GM12878 (cell line): Measurements from ENCODE around the gene ARID3B. TPM values are rescaled to one million over a fixed set of nuclear protein-coding genes. Genes with fewer than 3 reads are reported as not detected.

ENCODE experiments used
- BCL11A ChIP-seq: IDR thresholded peaks from 2 replicates; pipeline ENCODE4 v1.6.1; 2011; ENCODE audit warnings: low read depth, low read length
- ETV6 ChIP-seq, 2 experiments: fragments of 450-650 bp in 1 of 2; IDR thresholded peaks in 1 of 2; conservative IDR thresholded peaks in 1 of 2; 2 replicates each; pipeline ENCODE4 v1.6.1; 2014; ENCODE audit warnings: antibody characterized with exemption in 1 of 2, borderline replicate concordance in 1 of 2, low read depth in 1 of 2, mild to moderate bottlenecking in 1 of 2, moderate library complexity in 1 of 2
- MTA2 ChIP-seq: fragments of 450-650 bp; IDR thresholded peaks from 2 replicates; pipeline ENCODE4 v1.6.1; 2016; ENCODE audit warnings: low read depth, mild to moderate bottlenecking, moderate library complexity
- SMAD1 ChIP-seq: fragments of 450-650 bp; IDR thresholded peaks from 2 replicates; pipeline ENCODE4 v1.6.1; 2018; ENCODE audit warnings: mild to moderate bottlenecking, low read depth; ENCODE audit not compliant: partially characterized antibody
- polyA plus RNA-seq, 11 experiments: library from polyadenylated mRNA; depleted of rRNA in 4 of 11; unstranded in 6 of 11; stranded (reverse) in 5 of 11; fragments of >200 nt; fragmentation: Nextera tagmentation in 4 of 11; fragmentation: Illumina TruSeq in 1 of 11; extraction: Ambion mirVana in 4 of 11; extraction: Trizol in 1 of 11; gene quantifications; 1 replicate in 1 of 11; 2 replicates in 10 of 11; pipeline versions ENCODE4 v1.2.1 to v1.2.3, GENCODE V29; 2011 to 2016; ENCODE audit warnings: inconsistent platforms in 2 of 11, missing spikeins in 2 of 11, low read depth in 1 of 11
- total RNA-seq, 4 experiments: library from RNA; depleted of rRNA in 3 of 4; stranded (reverse); fragments of >200 nt in 3 of 4; fragmentation: Illumina TruSeq in 1 of 4; extraction: Trizol in 1 of 4; gene quantifications; 2 replicates each; pipeline versions ENCODE4 v1.2.1 to v1.2.3, GENCODE V29; 2013 to 2021
- TF ChIP-seq, protein P1 (sequence below): fragments of 450-650 bp; IDR thresholded peaks from 2 replicates; pipeline ENCODE4 v1.6.1; 2017; ENCODE audit warnings: antibody characterized with exemption, mild to moderate bottlenecking, moderate library complexity
- TF ChIP-seq, protein P2 (sequence below): IDR thresholded peaks from 2 replicates; pipeline ENCODE4 v1.6.1; 2011; ENCODE audit warnings: mild to moderate bottlenecking, low read depth, low read length, moderate library complexity; ENCODE audit not compliant: insufficient replicate concordance
- TF ChIP-seq, protein P3 (sequence below): fragments of 450-650 bp; IDR thresholded peaks from 2 replicates; pipeline ENCODE4 v1.6.1; 2017; ENCODE audit warnings: low read depth, mild to moderate bottlenecking, moderate library complexity

Gene ARID3B
- total and polyA plus RNA-seq, 10 of the 15 experiments (the other 5 are each of a cell fraction or from before 2014, with no cell fraction given), result 1.1 to 33.4 (median 24.0) TPM

GRCh38 chr15:74605795-74606150, 64.8 kb downstream of the ARID3B start (continued):
- TF ChIP-seq, protein P1, sequence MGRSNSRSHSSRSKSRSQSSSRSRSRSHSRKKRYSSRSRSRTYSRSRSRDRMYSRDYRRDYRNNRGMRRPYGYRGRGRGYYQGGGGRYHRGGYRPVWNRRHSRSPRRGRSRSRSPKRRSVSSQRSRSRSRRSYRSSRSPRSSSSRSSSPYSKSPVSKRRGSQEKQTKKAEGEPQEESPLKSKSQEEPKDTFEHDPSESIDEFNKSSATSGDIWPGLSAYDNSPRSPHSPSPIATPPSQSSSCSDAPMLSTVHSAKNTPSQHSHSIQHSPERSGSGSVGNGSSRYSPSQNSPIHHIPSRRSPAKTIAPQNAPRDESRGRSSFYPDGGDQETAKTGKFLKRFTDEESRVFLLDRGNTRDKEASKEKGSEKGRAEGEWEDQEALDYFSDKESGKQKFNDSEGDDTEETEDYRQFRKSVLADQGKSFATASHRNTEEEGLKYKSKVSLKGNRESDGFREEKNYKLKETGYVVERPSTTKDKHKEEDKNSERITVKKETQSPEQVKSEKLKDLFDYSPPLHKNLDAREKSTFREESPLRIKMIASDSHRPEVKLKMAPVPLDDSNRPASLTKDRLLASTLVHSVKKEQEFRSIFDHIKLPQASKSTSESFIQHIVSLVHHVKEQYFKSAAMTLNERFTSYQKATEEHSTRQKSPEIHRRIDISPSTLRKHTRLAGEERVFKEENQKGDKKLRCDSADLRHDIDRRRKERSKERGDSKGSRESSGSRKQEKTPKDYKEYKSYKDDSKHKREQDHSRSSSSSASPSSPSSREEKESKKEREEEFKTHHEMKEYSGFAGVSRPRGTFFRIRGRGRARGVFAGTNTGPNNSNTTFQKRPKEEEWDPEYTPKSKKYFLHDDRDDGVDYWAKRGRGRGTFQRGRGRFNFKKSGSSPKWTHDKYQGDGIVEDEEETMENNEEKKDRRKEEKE, result no peak
- no peak for TF ChIP-seq BCL11A
- TF ChIP-seq SMAD1, result no peak
- TF ChIP-seq, protein P2, sequence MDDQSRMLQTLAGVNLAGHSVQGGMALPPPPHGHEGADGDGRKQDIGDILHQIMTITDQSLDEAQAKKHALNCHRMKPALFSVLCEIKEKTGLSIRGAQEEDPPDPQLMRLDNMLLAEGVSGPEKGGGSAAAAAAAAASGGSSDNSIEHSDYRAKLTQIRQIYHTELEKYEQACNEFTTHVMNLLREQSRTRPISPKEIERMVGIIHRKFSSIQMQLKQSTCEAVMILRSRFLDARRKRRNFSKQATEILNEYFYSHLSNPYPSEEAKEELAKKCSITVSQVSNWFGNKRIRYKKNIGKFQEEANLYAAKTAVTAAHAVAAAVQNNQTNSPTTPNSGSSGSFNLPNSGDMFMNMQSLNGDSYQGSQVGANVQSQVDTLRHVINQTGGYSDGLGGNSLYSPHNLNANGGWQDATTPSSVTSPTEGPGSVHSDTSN, result no peak
- TF ChIP-seq MTA2, result no peak
- TF ChIP-seq ETV6 (conservative IDR thresholded peaks at IDR 0.05 in 1 of 2, IDR thresholded peaks at IDR 0.05 in 1 of 2; ENCODE audit: borderline replicate concordance in 1 of 2, low read depth in 1 of 2), result no peak
- TF ChIP-seq, protein P3, sequence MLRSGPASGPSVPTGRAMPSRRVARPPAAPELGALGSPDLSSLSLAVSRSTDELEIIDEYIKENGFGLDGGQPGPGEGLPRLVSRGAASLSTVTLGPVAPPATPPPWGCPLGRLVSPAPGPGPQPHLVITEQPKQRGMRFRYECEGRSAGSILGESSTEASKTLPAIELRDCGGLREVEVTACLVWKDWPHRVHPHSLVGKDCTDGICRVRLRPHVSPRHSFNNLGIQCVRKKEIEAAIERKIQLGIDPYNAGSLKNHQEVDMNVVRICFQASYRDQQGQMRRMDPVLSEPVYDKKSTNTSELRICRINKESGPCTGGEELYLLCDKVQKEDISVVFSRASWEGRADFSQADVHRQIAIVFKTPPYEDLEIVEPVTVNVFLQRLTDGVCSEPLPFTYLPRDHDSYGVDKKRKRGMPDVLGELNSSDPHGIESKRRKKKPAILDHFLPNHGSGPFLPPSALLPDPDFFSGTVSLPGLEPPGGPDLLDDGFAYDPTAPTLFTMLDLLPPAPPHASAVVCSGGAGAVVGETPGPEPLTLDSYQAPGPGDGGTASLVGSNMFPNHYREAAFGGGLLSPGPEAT, result no peak
